ENCODE results near the gene TMEM72.

TMEM72 gene

DNA sequence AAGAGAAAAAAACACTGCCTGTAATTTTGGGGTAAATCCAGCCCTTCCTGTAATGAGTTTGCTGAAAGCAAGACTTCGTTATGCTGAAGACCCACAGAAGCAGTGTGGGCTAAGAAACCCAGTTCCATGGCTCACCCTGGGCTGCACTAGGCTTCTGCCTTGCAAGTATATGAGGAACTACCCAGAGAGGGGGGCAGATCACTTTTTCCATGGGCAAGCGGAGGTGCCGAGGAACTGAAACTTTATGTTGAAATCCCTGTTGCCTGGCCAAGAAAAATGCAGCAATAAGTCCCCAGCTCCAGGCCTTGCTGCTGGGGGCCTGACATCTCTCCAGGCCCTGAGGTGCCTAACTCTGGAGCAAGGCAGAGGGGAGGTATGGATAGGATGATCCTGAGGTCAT, 57.0 kb downstream of the TMEM72 start:
- peak; percentile 60 for DNase-seq (ENCODE audit: low read depth)

DNA sequence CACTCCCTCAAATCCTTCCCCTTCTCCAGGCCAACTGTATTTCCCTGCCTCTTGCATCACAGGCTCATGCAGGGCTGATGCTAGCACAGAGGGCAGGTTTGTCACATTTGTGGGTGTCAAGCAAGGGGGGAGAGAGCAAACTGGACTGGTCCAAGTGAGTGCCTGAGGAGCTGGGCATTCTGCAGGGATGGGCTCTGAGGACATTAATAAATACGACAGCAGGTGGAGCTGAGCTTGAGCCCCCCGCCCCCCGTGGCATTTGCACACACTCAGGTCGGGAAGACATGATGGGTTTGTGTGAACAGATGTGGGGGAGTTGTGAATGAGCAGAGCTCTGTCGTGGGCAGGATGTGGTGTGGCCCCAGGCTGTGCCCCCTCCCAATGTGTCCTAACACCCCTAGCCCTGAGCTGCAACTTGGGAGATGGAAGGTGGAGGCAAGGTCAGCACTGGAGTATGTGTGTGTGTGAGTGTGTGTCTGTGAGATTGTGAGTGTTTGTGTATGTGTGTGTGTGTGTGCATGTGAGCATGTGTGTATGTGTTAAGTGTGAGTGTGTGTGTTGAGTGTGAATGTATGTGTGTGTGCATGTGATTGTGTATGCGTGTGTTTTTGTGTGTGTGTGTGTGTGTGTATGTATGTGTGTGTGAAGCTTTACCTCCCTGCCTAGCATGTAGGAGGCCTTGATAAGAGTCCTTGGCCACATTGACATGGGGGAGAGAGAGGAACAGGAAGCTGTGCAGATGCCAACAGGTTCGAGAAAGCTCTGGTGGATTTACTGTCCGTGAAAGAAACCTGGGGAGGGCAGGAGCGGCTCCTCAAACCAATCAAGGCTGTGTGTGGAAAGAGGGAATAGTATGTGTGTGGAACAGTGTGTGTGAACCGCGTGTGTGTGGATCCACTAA, 57.6 kb downstream of the TMEM72 start:
- no peak for DNase-seq (ENCODE audit: low read depth)

DNA sequence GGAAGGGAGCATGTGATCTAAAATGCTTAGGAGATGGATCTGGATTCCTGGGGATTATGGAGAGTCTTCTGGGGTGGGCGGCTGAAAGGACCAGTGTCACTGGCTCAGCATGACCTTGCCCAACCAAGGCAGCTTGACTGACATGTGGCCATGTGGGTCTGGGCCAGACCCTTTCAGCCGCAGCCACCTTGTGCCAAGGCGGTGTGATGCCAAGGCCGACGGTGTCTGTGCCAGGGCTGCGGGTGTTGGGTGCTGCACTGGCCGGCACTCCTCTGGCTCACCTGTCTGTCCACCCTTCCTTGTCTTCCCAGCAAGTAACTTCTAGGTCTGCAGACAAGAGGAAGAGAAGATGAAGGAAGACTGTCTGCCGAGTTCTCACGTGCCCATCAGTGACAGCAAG, 58.7 kb downstream of the TMEM72 start:
- DNase-seq (ENCODE audit: low read depth) = no peak

DNA sequence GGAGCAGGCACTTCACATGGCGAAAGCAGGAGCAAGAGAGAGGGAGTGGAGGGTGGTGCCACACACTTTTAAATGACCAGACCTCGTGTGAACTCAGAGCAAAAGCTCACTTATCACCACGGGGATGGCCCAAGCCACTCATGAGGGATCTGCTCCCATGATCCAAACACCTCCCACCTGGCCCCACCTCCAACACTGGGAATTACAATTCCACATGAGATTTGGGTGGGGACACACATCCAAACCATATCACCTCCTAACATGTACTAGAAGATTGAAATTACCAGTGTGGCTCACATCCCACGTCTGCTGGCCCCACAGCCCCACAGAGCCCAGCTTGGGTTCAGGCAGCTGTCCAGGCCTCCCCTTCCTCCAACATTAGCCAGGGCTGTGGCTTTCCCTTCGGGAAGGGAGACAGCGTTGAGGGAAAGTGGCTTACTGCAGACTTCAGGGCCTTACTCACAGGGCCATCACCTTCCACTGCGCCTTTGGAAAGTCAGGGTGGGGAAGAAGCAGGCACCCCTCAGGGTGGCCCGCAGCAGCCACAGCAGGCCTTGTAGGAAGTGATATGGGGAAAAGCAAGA, 59.8 kb downstream of the TMEM72 start:
- no peak for DNase-seq (ENCODE audit: low read depth)

DNA sequence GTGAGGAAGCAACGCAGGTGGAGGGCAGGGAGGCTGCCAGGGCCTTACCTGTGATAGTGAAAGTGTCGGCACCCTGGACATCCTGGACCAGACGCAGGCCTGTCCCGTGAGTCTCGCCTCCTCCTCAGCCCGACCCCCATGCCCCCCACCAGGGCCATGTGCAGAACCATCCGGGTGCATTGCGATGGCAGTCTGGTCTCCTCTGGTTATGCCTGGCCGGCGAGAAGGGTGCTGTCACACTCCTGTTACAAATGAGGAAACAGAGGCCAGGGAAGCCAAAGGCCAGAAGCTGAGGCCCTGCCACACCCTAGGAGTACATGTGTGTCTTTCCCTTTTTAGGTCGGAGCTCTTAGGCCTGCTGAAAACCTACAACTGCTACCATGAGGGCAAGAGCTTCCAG, 60.3 kb downstream of the TMEM72 start:
- no peak for DNase-seq (ENCODE audit: low read depth)

DNA sequence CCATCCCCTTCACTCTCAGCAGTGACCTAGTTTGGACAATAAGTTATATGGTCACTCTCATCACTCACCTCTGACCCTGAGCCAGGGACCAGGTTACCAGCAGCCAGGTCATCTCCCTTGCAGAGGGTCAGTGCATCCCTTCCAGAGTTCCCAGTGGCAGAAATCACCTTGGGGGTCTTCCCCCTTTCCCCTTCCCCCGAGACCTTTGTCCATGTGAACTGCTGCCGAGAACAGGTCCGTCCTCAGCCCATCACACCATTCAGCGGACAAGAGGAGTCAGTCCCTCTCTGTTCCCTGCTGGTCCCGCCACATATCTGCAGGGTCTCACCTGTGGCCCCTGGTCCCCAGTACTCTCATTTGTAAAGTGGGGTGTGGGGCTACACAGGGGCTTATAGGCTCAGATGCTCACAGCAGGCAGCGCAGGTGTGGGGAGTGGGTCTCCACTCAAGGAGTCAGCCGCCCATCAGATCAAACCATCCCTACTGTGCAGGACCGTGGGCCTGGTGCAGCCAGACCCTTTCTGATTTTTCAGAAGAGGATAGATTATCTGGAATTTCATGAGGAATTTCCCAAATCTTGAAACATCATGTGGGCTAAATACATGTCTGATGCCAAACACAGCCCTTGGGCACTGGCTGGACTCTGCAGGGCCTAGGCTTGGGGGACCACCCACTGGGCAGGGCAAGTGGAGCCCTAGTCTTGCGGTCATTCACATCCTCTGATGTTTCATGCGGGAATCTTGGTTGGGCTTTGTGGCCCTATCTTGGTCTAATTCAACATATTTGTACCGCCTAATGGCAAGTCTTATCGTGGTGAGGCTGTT, 61.0 kb downstream of the TMEM72 start:
- no peak for DNase-seq (ENCODE audit: low read depth)

DNA sequence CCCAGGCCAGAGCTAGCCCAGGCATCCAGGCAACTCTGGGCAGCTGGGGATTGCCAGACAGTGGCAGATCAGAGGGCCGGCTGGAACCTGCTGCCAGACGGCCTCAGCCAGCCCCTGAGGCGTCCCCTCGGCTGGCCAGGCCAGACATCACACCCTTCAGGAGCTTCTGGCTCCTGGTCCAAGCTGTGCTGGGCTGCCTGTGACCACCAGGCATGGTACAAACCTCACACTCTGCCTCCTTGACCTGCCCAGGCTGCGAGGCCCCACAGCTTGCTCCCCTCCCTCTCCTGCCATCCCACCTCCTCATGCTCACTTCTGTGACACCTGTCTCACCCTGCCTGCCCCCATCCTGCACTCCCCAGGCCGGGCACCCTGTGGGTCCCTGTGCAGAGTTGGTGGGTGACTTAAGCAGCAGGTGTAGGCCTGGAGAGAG, 61.8 kb downstream of the TMEM72 start:
- no peak for DNase-seq (ENCODE audit: low read depth)

DNA sequence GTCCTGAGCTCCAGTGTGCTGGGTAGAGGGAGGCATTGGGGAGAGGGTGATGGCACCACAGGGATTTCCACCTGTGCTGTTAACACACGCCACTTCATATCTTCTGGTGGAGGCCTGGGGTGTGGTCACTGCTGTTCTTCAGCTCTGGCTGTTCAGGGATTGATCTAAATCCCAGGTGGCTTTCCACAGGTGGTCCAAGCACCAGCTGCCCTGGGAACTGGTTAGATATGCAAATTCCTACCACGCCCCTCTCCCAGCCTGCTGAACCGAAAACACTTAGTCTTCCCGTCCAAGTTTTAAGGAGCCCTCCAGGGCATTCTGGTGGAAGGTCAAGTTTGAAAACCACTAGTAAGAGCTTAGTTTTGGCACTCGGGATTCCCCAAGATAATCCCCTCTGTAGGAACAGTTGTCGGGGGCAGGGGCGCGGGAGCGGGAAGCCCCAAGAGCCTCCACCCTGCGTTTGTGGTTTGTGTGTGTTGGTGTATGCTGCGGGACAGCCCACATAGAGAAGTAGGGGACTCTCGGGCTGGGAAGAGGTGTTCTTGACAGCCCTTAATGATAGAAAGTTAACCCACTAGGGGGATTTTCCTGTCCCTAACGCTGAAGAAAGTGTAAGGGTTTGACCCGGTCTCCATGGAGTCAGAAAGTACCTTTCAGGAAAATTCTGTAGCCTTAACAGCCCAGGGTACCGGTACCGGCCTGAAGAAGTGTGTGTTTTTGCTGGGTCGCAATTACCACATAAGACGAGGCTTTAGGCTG, 62.4 kb downstream of the TMEM72 start:
- no peak for DNase-seq (ENCODE audit: low read depth)

DNA sequence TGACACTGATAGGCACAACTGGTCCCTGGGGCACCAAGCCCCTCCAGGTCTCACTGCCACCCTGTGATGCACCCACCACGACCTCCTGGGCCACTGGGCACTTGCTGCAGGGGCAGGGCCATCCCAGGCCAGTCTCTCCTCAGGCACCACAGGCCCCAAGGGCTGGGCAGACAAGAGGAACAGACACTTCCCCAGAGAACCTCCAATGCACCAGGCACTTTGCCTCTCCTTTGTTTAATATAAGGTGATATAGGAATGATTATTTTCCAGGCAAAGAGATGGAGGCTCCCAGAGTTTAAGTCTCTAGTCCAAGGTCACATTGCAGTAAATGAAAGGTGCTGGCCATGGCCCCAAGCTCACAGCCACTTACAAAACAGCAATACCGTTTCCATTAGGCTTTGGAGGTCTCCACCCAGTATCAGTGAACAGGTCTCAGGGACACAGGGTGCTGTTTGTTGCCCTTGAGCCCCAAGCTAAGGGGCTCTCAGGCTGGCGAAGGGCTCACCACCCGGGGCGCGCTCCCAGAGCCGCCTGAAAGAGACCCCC, 63.0 kb downstream of the TMEM72 start:
- no peak for DNase-seq (ENCODE audit: low read depth)

DNA sequence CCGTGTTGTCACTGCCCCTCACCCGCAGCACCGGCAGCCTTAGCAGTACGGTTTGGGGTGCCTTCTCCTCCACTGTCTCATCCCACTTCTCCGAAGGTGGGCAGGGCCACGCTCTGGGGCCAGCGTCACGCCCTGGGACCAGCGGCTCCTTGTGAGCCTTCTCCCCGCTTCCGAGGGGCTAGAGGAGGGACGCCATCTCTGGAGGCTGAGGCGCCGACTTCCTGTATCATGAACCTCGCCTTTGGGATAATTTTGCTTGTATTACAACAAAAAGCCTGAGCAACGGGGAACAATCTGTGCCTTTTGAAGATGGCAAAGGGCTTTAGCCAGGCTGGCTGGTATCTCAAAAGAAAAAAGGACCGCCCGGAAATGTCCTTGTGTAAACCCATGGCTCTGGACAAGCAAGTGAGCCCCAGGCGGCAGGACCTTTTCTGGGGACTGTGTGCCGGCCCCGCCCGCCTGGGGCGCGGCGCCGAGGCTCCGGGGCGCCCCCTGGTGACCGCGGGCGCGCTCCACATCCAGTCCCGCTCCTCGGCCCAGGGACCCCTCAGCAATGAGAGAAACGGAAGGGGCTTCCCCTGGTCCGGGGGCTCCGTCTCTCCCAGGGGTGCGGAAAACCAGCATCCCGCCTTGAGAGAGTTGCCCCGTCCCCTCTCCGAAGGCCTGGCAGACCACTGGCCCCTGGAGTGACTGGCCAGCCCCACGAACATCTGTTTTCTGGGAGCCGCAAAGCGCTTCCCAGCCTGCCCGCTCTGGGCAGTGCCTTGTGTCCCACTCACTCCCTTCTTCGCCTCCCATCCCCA, 63.7 kb downstream of the TMEM72 start:
- no peak for DNase-seq (ENCODE audit: low read depth)

DNA sequence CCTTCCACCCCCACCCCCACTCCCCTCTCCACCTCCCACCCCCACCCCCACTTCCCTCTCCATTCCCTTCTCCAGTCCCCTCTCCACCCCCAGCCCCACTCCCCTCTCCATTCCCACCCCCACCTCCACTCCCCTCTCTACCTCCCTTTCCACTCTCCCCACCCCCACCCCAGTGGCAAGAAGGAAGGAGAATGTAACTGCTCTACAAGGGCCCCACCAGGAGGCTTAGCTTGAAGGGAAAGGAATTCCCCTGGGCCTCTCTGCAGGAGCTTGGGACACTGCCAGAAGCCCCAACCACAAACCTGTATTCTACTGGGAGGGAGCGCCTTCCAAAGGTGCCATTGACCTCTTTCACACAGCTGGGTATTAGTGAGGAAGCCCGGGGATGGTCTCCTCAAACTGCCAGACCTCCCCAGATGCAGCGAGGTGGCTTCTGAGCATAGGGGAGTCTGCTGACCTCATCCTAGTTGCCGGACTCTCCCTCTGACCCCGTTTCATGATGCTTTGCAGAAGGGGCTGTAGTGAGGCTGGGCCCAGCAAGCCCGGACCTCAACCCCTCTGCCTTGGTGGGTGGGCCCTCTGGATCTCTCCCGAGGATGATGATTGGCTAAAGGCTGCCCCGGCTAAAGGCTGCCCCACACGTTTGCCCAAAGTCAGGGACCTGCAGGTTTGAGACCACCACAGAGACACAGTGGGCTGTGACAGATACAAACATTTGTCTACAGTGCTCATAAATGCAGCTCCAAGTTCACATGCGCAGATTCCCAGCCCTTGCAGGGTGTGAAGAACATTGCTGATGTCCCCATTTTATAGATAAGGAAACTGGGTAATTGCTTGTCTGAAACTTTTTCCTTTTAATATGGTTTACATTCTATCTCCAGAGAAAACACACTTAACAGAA, 64.5 kb downstream of the TMEM72 start:
- no peak for DNase-seq (ENCODE audit: low read depth)

DNA sequence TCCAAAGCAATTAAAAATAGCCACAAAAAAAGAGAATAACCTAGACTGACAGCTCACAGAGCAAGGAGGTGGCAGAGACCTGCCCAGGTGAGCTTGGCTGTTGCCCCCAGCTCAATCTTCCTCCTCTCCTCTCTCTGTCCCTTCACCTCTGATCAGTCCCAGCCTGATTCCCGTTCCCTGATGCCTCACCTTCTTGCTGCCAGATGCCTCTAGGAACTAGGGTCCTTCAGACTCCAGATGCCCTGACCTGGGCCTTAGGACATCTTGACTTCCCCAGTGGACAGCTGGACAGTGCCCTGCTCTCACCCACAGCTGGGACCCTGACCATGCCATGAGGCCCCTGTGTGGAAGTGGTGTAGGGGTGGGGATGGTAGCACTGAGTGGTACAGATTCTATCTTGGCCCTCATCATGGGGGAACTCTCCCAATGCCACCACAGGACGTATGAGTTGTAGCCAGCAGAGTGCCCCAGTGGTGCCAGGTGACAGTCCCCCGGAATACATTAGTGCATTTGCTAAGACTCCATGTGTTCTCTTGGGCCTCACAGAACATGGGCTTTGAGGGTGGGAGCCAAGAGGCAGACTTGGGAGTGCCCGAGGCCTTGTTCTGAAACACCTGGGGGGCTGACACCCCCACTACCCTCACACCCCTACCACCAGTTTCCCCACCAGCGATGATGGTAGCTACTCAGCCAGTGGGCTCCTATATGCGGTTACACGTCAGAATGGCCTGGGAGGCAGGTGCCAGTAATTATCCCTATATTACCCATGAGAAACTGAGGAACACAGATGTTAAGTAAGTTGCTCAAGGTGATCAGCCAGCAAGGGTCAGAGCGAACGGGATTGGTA, 65.4 kb downstream of the TMEM72 start:
- DNase-seq (ENCODE audit: low read depth) = no peak

DNA sequence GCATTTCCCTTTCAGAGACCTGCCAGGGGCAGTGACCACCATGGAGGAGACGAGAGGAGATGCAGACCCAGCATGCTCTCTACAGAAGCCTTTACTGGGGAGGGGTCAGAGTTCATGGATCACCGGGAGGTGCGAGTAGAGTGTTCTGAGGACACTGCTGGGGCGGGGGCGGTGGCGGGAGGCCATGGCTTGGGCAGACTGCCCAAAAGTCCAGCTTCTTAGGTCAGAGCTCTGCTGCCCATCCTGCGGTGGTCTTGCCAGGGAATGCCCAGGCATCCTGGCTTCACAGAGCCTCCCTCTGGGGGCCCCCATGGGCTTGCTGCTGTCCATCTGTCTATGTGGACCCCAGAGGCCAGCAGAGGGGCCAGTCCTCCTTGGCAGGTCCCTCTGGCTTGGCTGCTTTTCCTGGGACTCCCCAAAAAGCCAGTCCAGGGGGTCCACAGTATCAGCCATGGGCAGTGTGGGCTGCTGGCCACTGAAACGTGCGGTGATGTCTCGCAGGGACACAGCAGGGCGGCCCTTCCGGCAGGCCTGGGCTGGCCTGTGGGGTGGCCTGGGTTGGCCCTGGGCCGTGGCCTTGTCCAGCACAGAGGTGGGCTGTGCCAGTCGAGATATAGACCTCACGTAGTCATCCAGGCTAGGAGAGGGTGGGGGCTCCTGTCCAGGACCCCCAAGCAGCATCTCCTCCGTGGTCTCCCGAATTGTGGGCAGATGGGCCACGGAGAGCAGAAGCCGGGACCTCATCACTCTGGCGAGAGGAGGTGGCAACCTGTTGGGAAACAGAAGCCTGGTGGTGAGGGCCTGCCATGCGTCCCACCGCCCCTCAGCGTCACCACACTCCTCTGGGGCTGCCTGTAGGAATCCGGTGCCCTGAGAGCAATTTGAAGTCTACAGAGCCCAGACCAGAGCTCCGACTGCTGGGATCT, 66.4 kb downstream of the TMEM72 start:
- no peak for DNase-seq (ENCODE audit: low read depth)

DNA sequence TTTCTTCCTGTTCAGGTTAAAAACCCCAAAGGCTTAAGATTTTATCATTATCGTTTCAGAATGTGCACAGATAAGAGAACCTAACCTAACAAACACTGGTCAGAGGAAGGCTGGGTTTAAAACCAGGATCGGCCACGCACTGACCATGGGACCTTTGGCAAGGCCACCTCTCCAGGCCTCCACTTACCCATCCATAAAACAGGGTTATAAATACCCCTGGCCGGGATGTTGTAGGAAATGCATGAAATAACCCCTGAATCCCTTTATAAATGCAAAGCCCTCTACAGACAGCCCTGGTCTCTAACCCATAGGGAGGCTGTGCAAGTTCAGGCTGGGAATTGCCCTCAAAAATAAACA, 67.1 kb downstream of the TMEM72 start:
- no peak for DNase-seq (ENCODE audit: low read depth)

DNA sequence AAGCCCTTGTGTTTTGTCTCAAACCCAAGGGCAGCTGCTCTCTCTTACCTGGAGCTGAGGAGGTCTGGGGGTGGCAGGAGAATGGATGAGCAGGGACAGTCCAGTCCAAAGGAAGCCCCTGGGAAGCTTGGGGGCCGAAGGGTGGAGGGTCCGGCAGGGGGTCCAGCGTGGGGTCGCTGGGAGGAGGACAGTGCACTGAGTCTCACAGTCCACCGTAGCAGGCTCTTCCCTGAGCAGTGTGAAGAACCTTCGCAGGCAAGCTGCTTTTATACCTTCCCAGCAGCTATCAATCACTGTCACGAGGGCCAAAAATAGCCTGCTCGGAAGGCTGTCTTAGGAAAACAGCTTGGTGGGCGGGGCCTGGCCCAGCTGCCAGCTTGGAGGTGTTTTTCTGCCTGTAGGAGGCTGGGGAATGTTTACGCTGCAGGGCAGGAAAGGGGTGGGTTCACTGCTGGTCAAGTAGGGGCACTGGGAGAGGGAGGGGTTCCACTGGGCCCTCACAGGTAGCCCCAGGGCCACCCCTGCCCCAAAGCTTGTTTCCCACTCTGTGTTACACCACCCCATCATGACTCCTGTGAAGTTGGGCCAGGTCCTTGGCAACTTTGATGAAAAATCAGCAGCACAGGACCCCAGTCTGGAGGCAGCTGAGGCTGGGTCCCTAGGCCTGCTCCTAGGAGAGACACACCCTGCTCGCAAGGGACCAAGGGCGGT, 67.6 kb downstream of the TMEM72 start, which contains the start of gene DEPP1:
Gene DEPP1, minus strand, starts transcription at position 240 of the 711 bp plus-strand sequence. CDS start 779 bp downstream, outside the sequence.
- DNase-seq (ENCODE audit: low read depth) = peak; percentile 92

DNA sequence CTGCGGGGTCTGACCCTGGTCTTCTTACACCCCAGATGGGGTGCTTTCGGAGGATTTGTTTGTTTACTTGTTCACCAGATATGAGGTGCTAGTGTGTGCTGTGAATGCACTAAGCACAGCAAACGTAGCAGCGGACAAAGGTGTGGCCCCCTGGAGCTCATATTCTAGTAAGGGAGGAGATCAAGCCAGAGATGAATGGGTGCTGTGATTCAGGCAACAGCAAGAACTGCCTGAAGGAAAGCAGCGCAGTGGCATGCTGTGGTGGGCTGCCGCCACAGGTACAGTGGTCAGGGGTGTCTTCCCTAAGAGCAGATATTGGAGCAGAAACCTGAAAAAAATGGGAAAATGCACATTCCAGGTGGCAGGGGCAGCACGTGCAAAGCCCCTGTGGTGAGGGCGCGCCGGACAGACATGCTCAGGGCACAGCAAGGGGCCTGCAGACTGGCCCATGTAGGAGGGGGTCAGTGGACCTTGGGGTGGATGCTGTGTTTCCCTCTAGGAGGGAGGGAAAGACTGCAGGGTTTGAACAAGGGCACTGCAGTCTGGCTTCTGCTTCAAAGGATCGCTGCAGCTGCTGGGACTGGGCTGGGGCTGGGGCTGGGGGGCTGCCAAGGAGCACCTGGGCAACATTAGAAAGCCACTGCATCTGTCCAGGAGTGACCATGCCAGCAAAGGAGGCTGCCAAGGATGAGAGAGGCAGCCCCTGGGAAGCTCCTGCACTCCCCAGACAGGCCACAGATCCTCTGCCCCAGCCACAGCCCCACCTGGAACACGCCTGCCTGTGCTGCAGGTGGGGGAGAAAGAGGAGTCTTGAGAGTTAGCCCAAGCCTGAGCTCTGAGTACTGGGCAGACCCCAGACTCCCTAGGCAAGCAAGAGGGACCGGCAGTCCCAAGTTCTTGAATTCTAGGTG, 68.4 kb downstream of the TMEM72 start:
- no peak for DNase-seq (ENCODE audit: low read depth)
